CD4-positive, alpha-beta memory T cell (primary cell): ENCODE measurements around the gene GALNT5. TPM values are rescaled to one million over a fixed set of nuclear protein-coding genes. Genes with fewer than 3 reads are reported as not detected.
A peak's percentile ranks its signal among the peaks of the same experiment; 100 is the strongest.
"Not testable (repeated sequence)": the region's sequence is repeated elsewhere in the genome, so short reads cannot be mapped to it uniquely, and the experiment has no call there.

Experiments used
- CTCF ChIA-PET: fragments of 350-600 bp; sonication (Branson Sonifier 250); formaldehyde crosslinking; loops from one replicate; lab custom pipeline; 2021; ENCODE audit warnings: inconsistent platforms; ENCODE audit not compliant: partially characterized antibody; lab: Charles Lee
- POLR2A ChIA-PET: fragments of 350-600 bp; sonication (Branson Sonifier 250); formaldehyde crosslinking; loops from one replicate; lab custom pipeline; 2021; ENCODE audit not compliant: partially characterized antibody; lab: Charles Lee
- DNase-seq, 5 donors: peaks; one replicate each; pipeline versions ENCODE4 v3.0.0 to v3.0.0-alpha.2; 2020 to 2022; ENCODE audit warnings: mixed read lengths in 1 of 5
- H3K27ac ChIP-seq: one replicate; pipeline ENCODE4 v1.7.0; 2013; ENCODE audit warnings: low read depth, low read length
- H3K27me3 ChIP-seq: 2 replicates; pipeline ENCODE4 v1.7.0; 2013; ENCODE audit warnings: mild to moderate bottlenecking, low read length, moderate library complexity; ENCODE audit not compliant: insufficient read depth
- H3K36me3 ChIP-seq: 2 replicates; pipeline ENCODE4 v1.7.0; 2013; ENCODE audit warnings: mild to moderate bottlenecking, low read length, moderate library complexity; ENCODE audit not compliant: insufficient read depth
- H3K4me1 ChIP-seq: 2 replicates; pipeline ENCODE4 v1.7.0; 2013; ENCODE audit warnings: mild to moderate bottlenecking, low read length, moderate library complexity; ENCODE audit not compliant: insufficient read depth
- H3K4me3 ChIP-seq, 2 donors: one replicate each; pipeline ENCODE4 v1.7.0; 2013; ENCODE audit warnings: low read length in 2 of 2, mild to moderate bottlenecking in 1 of 2
- H3K9me3 ChIP-seq, 2 donors: one replicate each; pipeline ENCODE4 v1.7.0; 2013; ENCODE audit warnings: low read length in 2 of 2, control low read depth in 1 of 2; ENCODE audit not compliant: control insufficient read depth in 1 of 2
- H3K27ac Mint-ChIP-seq, 7 donors: one replicate each; pipeline ENCODE4 v1.8.0; 2020 to 2021; ENCODE audit warnings: mixed read lengths in 7 of 7, mild to moderate bottlenecking in 6 of 7, inconsistent platforms in 3 of 7, moderate library complexity in 3 of 7
- H3K27me3 Mint-ChIP-seq, 2 donors: one replicate each; pipeline ENCODE4 v1.8.0; 2020 to 2021; ENCODE audit warnings: mixed read lengths in 2 of 2
- H3K36me3 Mint-ChIP-seq, 2 donors: one replicate each; pipeline ENCODE4 v1.8.0; 2020 to 2021; ENCODE audit warnings: mixed read lengths in 2 of 2, inconsistent platforms in 1 of 2, mild to moderate bottlenecking in 1 of 2
- H3K4me1 Mint-ChIP-seq, 4 donors: one replicate each; pipeline ENCODE4 v1.8.0; 2020 to 2021; ENCODE audit warnings: mixed read lengths in 4 of 4, mild to moderate bottlenecking in 1 of 4
- H3K4me3 Mint-ChIP-seq, 8 donors: one replicate each; pipeline ENCODE4 v1.8.0; 2020 to 2021; ENCODE audit warnings: mixed read lengths in 8 of 8, mild to moderate bottlenecking in 7 of 8, moderate library complexity in 6 of 8, inconsistent platforms in 3 of 8
- H3K9me3 Mint-ChIP-seq, 8 donors: one replicate each; pipeline ENCODE4 v1.8.0; 2020 to 2021; ENCODE audit warnings: mixed read lengths in 8 of 8, mild to moderate bottlenecking in 5 of 8, inconsistent platforms in 3 of 8, moderate library complexity in 1 of 8
- intact Hi-C: fragments of 100-400 bp; cut with micrococcal nuclease; formaldehyde crosslinking; loops from one replicate; pipeline ENCODE4 v1.15.1; 2023
- polyA plus RNA-seq, 2 donors: library from polyadenylated mRNA; unstranded; fragments of 300-500 nt; fragmentation: Illumina TruSeq; gene quantifications; one replicate each; pipeline ENCODE4 v1.2.3, GENCODE V29; 2021
- total RNA-seq, 2 experiments: library from RNA; stranded (reverse); gene quantifications; one replicate each; pipeline ENCODE4 v1.2.3, GENCODE V29; 2021

The GALNT5 gene
- total and polyA plus RNA-seq, 4 experiments from 2014 or later = not detected

DNA sequence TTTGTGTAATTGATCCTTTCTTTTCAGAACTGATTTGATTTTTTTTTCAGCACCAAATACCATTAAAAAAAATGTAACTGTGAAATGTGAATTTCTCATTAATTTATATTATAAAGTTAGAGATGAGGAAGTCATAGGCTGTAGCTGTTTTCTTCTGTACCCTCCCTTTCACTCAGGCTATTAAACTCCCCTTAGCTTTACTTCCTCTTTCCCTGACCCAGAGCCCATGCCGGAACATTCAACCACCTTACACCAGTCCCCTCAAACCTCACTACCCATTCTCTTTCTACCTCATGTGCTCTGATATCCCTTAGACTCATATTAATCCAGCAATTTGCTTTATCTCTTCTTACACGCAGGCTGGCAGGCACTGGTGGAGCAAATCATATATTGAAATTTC is 12.4 kb downstream of the GALNT5 start:
- H3K4me1 ChIP-seq = no peaks in the 10 kb centered on the region
- no peaks in the 10 kb centered on the region for H3K9me3 ChIP-seq
- no peaks in the 10 kb centered on the region for H3K36me3 ChIP-seq
- Mint-ChIP-seq H3K4me1 (no peaks in the 10 kb centered on the region), H3K36me3 (no peaks in the 10 kb centered on the region), H3K27ac (no peak overlapping the region), H3K4me3 (no peak overlapping the region), H3K27me3 (peaks cover 2 to 3% of the 10 kb centered on the region in 2 donors), H3K9me3 (peaks cover 0 to 2% (median 0%) of the 10 kb centered on the region in 8 donors)
- CTCF ChIA-PET = interaction anchor here (0.7 to 1.4 kb wide), 2 partner anchors 9 to 32 kb away, joined by 3 to 5 read pairs; no protein-coding TSS in a partner anchor
- no peak overlapping the region for H3K4me3 ChIP-seq
- no peaks in the 10 kb centered on the region for H3K27me3 ChIP-seq
- H3K27ac ChIP-seq = no peak overlapping the region
- DNase-seq = no peak
- POLR2A ChIA-PET = no interaction called here
- intact Hi-C loops = no loop called here

- Histone ChIP-seq H3K9me3 (no peaks in the 10 kb centered on the region), H3K36me3 (no peaks in the 10 kb centered on the region), H3K27ac (no peak overlapping the region), H3K27me3 (no peaks in the 10 kb centered on the region), H3K4me3 (no peak overlapping the region), H3K4me1 (no peaks in the 10 kb centered on the region)
- H3K4me1 Mint-ChIP-seq = no peaks in the 10 kb centered on the region
- no peak for DNase-seq
- CTCF ChIA-PET = no interaction called here
- POLR2A ChIA-PET = no interaction called here
- intact Hi-C loops = no loop called here
- H3K36me3 Mint-ChIP-seq = no peaks in the 10 kb centered on the region
- H3K4me3 Mint-ChIP-seq = no peak overlapping the region
- H3K27ac Mint-ChIP-seq = peak overlapping the region in 1 of 7 donors; percentile 38
- peaks cover 3 to 5% of the 10 kb centered on the region in 2 donors for H3K27me3 Mint-ChIP-seq
- peaks cover 0 to 2% (median 0%) of the 10 kb centered on the region in 8 donors for H3K9me3 Mint-ChIP-seq
These were observed 14.2 kb downstream of the GALNT5 start for GRCh38 chr2:157271590-157272203.

DNA sequence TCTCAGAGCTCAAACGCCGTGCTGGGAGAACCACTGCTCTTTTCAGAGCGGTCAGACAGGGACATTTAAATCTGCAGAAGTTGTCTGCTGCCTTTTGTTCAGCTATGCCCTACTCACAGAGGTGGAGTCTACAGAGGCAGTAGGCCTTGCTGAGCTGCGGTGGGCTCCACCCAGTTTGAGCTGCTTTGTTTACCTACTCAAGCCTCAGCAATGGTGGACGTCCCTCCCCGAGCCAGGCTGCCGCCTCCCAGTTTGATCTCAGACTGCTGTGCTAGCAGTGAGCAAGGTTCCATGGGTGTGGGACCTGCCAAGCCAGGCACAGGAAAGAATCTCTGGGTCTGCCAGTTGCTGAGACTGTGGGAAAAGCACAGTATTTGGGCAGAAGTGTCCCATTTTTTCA is 21.8 kb downstream of the GALNT5 start:
- DNase-seq, intact Hi-C loops, POLR2A ChIA-PET, H3K27me3 ChIP-seq, H3K4me1 Mint-ChIP-seq, H3K27ac ChIP-seq, H3K9me3 ChIP-seq, CTCF ChIA-PET, H3K9me3 Mint-ChIP-seq, H3K27ac Mint-ChIP-seq, H3K4me1 ChIP-seq, H3K36me3 ChIP-seq, H3K4me3 ChIP-seq, H3K36me3 Mint-ChIP-seq, H3K4me3 Mint-ChIP-seq: not testable (repeated sequence)
- H3K27me3 Mint-ChIP-seq = peaks cover 23 to 27% of the 10 kb centered on the region in 2 donors

DNA sequence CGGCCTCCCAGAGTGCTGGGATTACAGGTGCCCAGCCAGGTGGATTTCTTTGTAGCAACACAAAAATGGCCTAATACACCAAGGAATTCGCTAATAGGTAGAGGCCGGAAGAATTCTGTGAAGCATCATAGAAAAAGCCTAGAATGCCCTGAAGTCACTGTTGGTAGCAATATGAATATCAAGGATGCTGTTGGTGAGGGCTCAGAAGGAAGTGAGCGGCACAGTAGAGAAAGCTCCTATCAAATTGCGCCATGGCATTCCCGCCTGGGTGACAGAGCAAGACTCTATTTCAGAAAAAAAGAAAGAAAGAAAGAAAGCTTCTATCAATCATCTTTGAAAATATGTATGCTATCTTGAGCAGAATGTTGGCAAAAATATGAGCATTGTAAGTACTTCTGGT is 23.8 kb downstream of the GALNT5 start:
- CTCF ChIA-PET = interaction anchor here (1.2 kb wide), 1 partner anchor 20 kb away, joined by 3 read pairs; no protein-coding TSS in a partner anchor
- intact Hi-C loops = no loop called here
- no peaks in the 10 kb centered on the region for H3K36me3 Mint-ChIP-seq

DNA sequence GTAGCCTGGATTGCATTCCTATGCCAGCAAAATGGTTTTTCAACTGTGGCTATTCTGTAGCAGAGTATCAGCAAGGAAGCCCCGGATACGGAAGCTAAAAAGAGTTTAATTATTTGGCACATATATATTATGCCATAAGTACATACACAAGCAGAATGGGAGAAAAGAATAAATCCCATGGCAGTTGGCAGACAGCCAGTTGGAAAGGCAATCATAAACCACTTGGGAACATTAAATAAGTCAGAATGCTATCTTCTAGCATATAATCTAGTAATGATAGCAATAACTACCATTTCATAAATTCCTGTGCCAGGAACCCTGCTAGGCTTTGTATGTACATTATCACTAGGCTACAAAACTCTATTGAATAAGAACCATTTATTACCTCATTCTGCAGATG is 26.0 kb downstream of the GALNT5 start:
- Mint-ChIP-seq H3K27me3 (peaks cover 13 to 19% of the 10 kb centered on the region in 2 donors), H3K27ac (no peak overlapping the region), H3K4me1 (no peaks in the 10 kb centered on the region), H3K9me3 (peaks cover 0 to 8% (median 3%) of the 10 kb centered on the region in 8 donors), H3K36me3 (no peaks in the 10 kb centered on the region), H3K4me3 (no peak overlapping the region)
- H3K27ac ChIP-seq = no peak overlapping the region
- no peak for DNase-seq
- no peaks in the 10 kb centered on the region for H3K36me3 ChIP-seq
- no peaks in the 10 kb centered on the region for H3K4me1 ChIP-seq
- H3K27me3 ChIP-seq = no peaks in the 10 kb centered on the region
- POLR2A ChIA-PET = no interaction called here
- no peak overlapping the region for H3K4me3 ChIP-seq
- CTCF ChIA-PET = no interaction called here
- no peaks in the 10 kb centered on the region for H3K9me3 ChIP-seq
- intact Hi-C loops = no loop called here

More for the DNA sequence above, 23.8 kb downstream of the GALNT5 start:
- no peak overlapping the region for H3K4me3 ChIP-seq
- H3K27me3 ChIP-seq = no peaks in the 10 kb centered on the region
- H3K9me3 Mint-ChIP-seq = peaks cover 0 to 8% (median 3%) of the 10 kb centered on the region in 8 donors
- no peaks in the 10 kb centered on the region for H3K4me1 Mint-ChIP-seq
- no peak overlapping the region for H3K4me3 Mint-ChIP-seq
- peaks cover 23 to 28% of the 10 kb centered on the region in 2 donors for H3K27me3 Mint-ChIP-seq
- H3K9me3 ChIP-seq = no peaks in the 10 kb centered on the region
- H3K36me3 ChIP-seq = no peaks in the 10 kb centered on the region
- no peak overlapping the region for H3K27ac Mint-ChIP-seq
- no peak overlapping the region for H3K27ac ChIP-seq
- POLR2A ChIA-PET = no interaction called here
- DNase-seq = no peak
- H3K4me1 ChIP-seq = no peaks in the 10 kb centered on the region

DNA sequence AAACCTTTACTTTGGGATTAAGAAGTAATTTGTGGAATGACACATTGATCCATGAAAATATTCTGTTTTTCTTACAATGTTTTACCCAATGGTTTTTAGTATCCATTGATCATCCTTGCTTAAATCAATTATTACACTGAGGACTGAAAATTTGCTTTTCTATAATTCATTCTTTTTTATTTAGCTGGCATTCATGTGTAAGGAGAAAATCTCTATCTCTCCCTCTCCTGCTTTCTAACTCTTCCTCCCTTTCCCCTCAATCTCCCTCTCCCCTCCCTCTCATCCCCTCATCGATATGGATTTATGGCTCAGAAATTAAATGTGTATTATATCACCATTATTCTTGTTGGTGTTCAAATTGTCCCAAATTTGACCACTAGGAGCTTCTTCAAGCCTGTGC is 29.7 kb downstream of the GALNT5 start:
- Mint-ChIP-seq H3K4me3 (no peak overlapping the region), H3K9me3 (no peaks in the 10 kb centered on the region), H3K27ac (no peak overlapping the region), H3K36me3 (no peaks in the 10 kb centered on the region), H3K4me1 (no peaks in the 10 kb centered on the region), H3K27me3 (peaks cover 3 to 6% of the 10 kb centered on the region in 2 donors)
- H3K4me1 ChIP-seq = no peaks in the 10 kb centered on the region
- no peaks in the 10 kb centered on the region for H3K9me3 ChIP-seq
- no peaks in the 10 kb centered on the region for H3K36me3 ChIP-seq
- no peak overlapping the region for H3K4me3 ChIP-seq
- no peak overlapping the region for H3K27ac ChIP-seq
- POLR2A ChIA-PET = no interaction called here
- H3K27me3 ChIP-seq = no peaks in the 10 kb centered on the region
- CTCF ChIA-PET = interaction anchor here (4.3 kb wide), 1 partner anchor 15 kb away, joined by 20 read pairs; no protein-coding TSS in a partner anchor
- intact Hi-C loops = no loop called here
- no peak for DNase-seq

GRCh38 chr2:157290525-157290924 is 33.0 kb downstream of the GALNT5 start:
- no peak for DNase-seq
- no peak overlapping the region for H3K4me3 Mint-ChIP-seq
- H3K9me3 Mint-ChIP-seq = no peaks in the 10 kb centered on the region
- no peaks in the 10 kb centered on the region for H3K9me3 ChIP-seq
- CTCF ChIA-PET = no interaction called here
- H3K27ac ChIP-seq = no peak overlapping the region
- H3K4me1 Mint-ChIP-seq = no peaks in the 10 kb centered on the region
- H3K4me1 ChIP-seq = no peaks in the 10 kb centered on the region
- no peaks in the 10 kb centered on the region for H3K36me3 Mint-ChIP-seq
- H3K27me3 Mint-ChIP-seq = peaks cover 2 to 3% of the 10 kb centered on the region in 2 donors
- no peak overlapping the region for H3K4me3 ChIP-seq
- no peaks in the 10 kb centered on the region for H3K36me3 ChIP-seq
- intact Hi-C loops = no loop called here
- POLR2A ChIA-PET = no interaction called here
- H3K27me3 ChIP-seq = no peaks in the 10 kb centered on the region
- peak overlapping the region in 1 of 7 donors; percentile 49 for H3K27ac Mint-ChIP-seq
